ENCODE data around the gene PCDHAC2.

Gene PCDHAC2

GRCh38 chr5:140966293-140967225 is at the start of gene PCDHAC2:
PCDHAC2 (plus strand) TSS chr5:140966476; CDS start chr5:140966767, 291 bp downstream.
- ATAC-seq (ENCODE audit: insufficient read depth, low read depth) = no peak
- Histone ChIP-seq H2AFZ (ENCODE audit: low read depth, low read length) (no peak within 1 kb of the TSS), H3K27ac (ENCODE audit: low read length) (no peak within 1 kb of the TSS), H3K4me3 (ENCODE audit: low read depth in 1 of 2, low read length in 2 of 2) (no peak within 1 kb of the TSS), H3K9me3 (ENCODE audit: insufficient read depth, low read length, severe bottlenecking) (no peaks in the 10 kb centered on the region), H3K4me2 (ENCODE audit: insufficient read depth, low read length) (no peak within 1 kb of the TSS), H3K79me2 (ENCODE audit: insufficient read depth, low read length) (no peaks in the 10 kb centered on the region), H3K4me1 (ENCODE audit: insufficient read depth, low read length) (no peaks in the 10 kb centered on the region), H4K20me1 (ENCODE audit: insufficient read depth, low read length) (no peaks in the 10 kb centered on the region), H3K27me3 (ENCODE audit: insufficient read depth, low read length, poor library complexity) (no peaks in the 10 kb centered on the region), H3K36me3 (ENCODE audit: insufficient read depth, low read length) (no peaks in the 10 kb centered on the region), H3K9ac (ENCODE audit: low read depth, low read length) (no peak within 1 kb of the TSS)
- no peak for DNase-seq
- TF ChIP-seq CTCF (IDR thresholded peaks at IDR 0.05; ENCODE audit: borderline replicate concordance, extremely low read depth, low read length, poor library complexity, severe bottlenecking) (no peak), EZH2 (IDR thresholded peaks at IDR 0.05; ENCODE audit: borderline replicate concordance, low read depth, low read length, severe bottlenecking) (no peak)

GRCh38 chr5:140923601-140924000 is 42.7 kb upstream of the PCDHAC2 start:
- no peaks in the 10 kb centered on the region for H3K4me1 ChIP-seq (ENCODE audit: insufficient read depth, low read length)
- ATAC-seq (ENCODE audit: insufficient read depth, low read depth) = no peak
- no peak for DNase-seq
- H3K9me3 ChIP-seq (ENCODE audit: insufficient read depth, low read length, severe bottlenecking) = peaks cover 4% of the 10 kb centered on the region
- no peaks in the 10 kb centered on the region for H3K27me3 ChIP-seq (ENCODE audit: insufficient read depth, low read length, poor library complexity)
- no peak overlapping the region for H3K4me2 ChIP-seq (ENCODE audit: insufficient read depth, low read length)
- H3K27ac ChIP-seq (ENCODE audit: low read length) = no peak overlapping the region
- no peaks in the 10 kb centered on the region for H4K20me1 ChIP-seq (ENCODE audit: insufficient read depth, low read length)
- no peak overlapping the region for H3K4me3 ChIP-seq (ENCODE audit: low read depth in 1 of 2, low read length in 2 of 2)
- H3K36me3 ChIP-seq (ENCODE audit: insufficient read depth, low read length) = no peaks in the 10 kb centered on the region
- TF ChIP-seq EZH2 (IDR thresholded peaks at IDR 0.05; ENCODE audit: borderline replicate concordance, low read depth, low read length, severe bottlenecking) = no peak
- TF ChIP-seq CTCF (IDR thresholded peaks at IDR 0.05; ENCODE audit: borderline replicate concordance, extremely low read depth, low read length, poor library complexity, severe bottlenecking) = no peak
- H2AFZ ChIP-seq (ENCODE audit: low read depth, low read length) = no peak overlapping the region
- no peak overlapping the region for H3K9ac ChIP-seq (ENCODE audit: low read depth, low read length)
- no peaks in the 10 kb centered on the region for H3K79me2 ChIP-seq (ENCODE audit: insufficient read depth, low read length)

GRCh38 chr5:140925806-140926442 is 40.4 kb upstream of the PCDHAC2 start, which contains the start of gene PCDHAC1:
PCDHAC1 (plus strand) TSS chr5:140926299; CDS start chr5:140926893, 594 bp downstream.
- Histone ChIP-seq H3K27me3 (ENCODE audit: insufficient read depth, low read length, poor library complexity) (no peaks in the 10 kb centered on the region), H3K9me3 (ENCODE audit: insufficient read depth, low read length, severe bottlenecking) (peaks cover 4% of the 10 kb centered on the region), H3K4me1 (ENCODE audit: insufficient read depth, low read length) (no peaks in the 10 kb centered on the region), H3K9ac (ENCODE audit: low read depth, low read length) (no peak within 1 kb of the TSS), H3K4me3 (ENCODE audit: low read depth in 1 of 2, low read length in 2 of 2) (no peak within 1 kb of the TSS), H4K20me1 (ENCODE audit: insufficient read depth, low read length) (no peaks in the 10 kb centered on the region), H2AFZ (ENCODE audit: low read depth, low read length) (no peak within 1 kb of the TSS), H3K27ac (ENCODE audit: low read length) (no peak within 1 kb of the TSS), H3K4me2 (ENCODE audit: insufficient read depth, low read length) (no peak within 1 kb of the TSS), H3K79me2 (ENCODE audit: insufficient read depth, low read length) (no peaks in the 10 kb centered on the region), H3K36me3 (ENCODE audit: insufficient read depth, low read length) (no peaks in the 10 kb centered on the region)
- TF ChIP-seq EZH2 (IDR thresholded peaks at IDR 0.05; ENCODE audit: borderline replicate concordance, low read depth, low read length, severe bottlenecking) (no peak), CTCF (IDR thresholded peaks at IDR 0.05; ENCODE audit: borderline replicate concordance, extremely low read depth, low read length, poor library complexity, severe bottlenecking) (no peak)
- DNase-seq (no peak), ATAC-seq (ENCODE audit: insufficient read depth, low read depth) (no peak)
